ENCODE measurements around the gene BRPF3.
"Not testable (repeated sequence)": the region's sequence is repeated elsewhere in the genome, so short reads cannot be mapped to it uniquely, and the experiment has no call there.

Gene BRPF3

DNA sequence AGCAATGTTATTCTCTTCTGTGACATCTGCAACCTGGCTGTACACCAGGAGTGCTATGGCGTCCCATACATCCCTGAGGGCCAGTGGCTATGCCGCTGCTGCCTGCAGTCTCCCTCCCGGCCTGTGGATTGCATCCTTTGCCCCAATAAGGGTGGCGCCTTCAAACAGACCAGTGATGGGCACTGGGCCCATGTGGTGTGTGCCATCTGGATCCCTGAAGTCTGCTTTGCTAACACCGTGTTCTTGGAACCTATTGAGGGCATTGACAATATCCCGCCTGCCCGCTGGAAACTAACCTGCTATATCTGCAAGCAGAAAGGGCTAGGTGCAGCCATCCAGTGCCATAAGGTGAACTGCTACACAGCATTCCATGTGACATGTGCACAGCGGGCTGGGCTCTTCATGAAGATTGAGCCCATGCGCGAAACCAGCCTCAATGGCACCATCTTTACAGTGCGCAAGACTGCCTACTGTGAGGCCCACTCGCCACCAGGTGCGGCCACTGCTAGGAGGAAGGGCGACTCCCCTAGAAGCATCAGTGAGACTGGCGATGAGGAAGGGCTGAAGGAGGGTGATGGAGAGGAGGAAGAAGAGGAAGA lies 4.6 kb downstream of the BRPF3 start:
- DNase-seq, result no peak

DNA sequence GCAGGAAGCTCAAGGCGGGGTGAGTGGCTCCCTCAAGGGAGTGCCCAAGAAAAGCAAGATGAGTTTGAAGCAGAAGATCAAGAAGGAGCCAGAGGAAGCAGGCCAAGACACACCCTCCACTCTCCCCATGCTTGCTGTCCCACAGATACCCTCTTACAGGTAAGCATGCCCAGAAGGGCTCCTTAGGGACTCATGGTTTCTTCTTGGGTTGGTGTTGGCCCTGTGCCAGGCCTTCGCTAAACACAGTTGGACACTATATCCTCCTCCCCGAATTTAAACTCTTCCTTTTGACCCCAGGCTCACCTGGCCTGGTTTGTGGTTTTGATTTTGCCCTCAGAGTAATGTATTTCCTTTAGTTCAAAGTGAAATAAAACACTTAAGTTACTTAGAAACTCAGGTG lies 5.1 kb downstream of the BRPF3 start:
- DNase-seq, result no peak

- no peak for DNase-seq
Measured at GRCh38 chr6:36202101-36202500, 5.6 kb downstream of the BRPF3 start.

- peak; percentile 35 for DNase-seq
Measured at GRCh38 chr6:36204068-36204753, 7.7 kb downstream of the BRPF3 start.

DNA sequence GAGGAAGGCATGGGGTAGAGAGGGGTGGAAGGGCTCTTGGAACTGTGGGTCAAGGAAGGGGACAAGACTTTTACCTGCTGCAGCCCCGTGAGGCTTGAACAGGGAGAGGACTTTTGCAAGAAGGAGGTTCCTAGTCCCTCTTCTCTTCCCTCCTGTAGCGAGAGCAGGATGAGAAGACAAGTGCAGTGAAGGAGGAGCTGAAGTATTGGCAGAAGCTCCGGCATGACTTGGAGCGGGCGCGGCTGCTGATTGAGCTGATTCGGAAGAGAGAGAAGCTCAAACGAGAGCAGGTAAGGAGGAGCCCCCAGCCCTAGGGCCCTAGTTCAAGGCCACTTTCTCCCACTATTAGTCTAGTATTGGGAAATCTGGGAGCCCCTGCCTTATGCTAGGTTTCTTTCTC lies 10.6 kb downstream of the BRPF3 start:
- no peak for DNase-seq

GRCh38 chr6:36209606-36210005 lies 13.1 kb downstream of the BRPF3 start:
- no peak for DNase-seq

- DNase-seq, result no peak
Measured at GRCh38 chr6:36210182-36210581, 13.6 kb downstream of the BRPF3 start.

DNA sequence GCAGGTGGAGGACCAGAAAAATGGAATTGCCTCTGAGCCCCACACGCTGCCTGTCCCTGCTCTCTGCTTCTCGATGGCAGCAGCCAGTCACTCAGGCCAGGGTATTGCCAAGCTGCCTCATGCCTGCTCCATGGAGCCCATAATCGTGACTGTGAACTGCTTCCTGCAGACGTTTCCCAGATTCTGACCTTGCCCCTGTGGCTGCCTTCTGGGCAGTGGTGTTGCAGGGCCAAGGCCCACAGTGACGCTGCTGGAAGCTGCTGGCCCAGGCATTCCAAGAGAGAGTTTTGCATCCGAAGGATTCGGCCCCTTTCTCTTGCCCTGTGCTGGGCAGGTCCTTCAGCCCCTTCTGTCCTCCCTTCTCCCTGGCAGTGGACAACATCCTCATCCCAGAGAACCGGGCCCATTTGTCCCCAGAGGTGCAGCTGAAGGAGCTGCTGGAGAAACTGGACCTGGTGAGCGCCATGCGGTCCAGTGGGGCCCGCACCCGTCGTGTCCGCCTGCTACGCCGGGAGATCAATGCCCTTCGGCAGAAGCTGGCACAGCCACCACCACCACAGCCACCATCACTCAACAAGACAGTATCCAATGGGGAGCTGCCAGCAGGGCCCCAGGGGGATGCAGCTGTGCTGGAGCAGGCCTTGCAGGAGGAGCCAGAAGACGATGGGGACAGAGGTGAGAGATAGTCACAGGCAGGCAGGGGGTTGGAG lies 14.5 kb downstream of the BRPF3 start:
- no peak for DNase-seq

- DNase-seq, result no peak
Measured at GRCh38 chr6:36216559-36216958, 20.0 kb downstream of the BRPF3 start.

DNA sequence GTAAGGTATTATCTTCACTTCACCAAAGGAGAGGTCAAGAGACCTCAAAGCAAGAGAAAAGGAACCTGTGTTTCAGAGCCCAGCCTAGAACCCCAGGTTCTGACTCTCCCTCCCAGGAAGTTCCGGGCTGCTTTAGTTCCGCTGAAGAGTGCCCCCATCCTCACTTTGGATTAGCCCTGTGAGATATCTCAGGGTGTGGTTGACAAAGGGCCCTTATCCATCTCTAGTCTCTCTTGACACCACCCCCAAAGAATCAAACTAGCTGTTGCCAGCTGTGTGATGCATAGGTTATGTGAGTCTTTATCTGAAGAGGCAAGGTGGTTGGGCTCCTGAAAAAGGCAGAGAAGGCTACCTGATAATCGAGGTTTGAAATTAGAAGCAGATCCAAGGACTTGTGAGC lies 20.6 kb downstream of the BRPF3 start:
- DNase-seq, result no peak

- no peak for DNase-seq
Measured at GRCh38 chr6:36217946-36218345, 21.4 kb downstream of the BRPF3 start.

DNA sequence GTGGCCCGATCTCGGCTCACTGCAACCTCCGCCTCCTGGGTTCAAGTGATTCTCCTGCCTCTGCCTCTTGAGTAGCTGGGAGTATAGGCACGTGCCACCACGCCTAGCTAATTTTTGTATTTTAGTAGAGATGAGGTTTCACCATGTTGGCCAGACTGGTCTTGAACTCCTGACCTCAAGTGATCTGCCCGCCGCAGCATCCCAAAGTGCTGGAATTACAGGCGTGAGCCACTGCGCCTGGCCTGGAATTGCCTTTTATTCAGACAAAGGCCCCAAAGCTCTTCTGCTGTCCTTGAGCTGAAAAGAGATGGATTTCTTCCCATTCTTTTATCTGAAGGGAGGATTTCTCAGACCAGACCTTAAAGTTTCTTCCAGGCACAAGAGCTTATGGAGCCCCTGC lies 22.0 kb downstream of the BRPF3 start:
- DNase-seq, result not testable (repeated sequence)

GRCh38 chr6:36219081-36219480 lies 22.5 kb downstream of the BRPF3 start:
- DNase-seq, result no peak

GRCh38 chr6:36220226-36220625 lies 23.7 kb downstream of the BRPF3 start:
- DNase-seq, result no peak

GRCh38 chr6:36221674-36222073 lies 25.1 kb downstream of the BRPF3 start:
- DNase-seq, result no peak

DNA sequence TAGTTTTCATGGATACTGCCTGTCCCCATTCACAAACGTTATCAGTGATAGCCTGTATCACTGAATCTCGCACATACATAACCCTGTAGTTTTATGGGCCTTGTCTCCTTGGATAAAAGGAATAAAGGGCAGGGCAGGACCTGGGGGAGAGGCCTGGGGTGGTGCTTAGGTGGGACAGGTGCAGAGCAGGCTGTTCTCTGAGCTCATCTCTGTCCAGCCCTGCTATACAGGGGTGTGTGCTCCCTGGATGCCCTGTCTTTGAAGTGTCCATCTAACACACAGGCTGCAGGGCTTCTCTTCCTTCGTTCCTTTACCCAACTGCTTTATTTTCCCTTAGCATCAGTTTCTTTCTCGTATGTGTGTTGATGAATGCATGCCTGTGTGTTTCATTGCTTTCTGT lies 26.4 kb downstream of the BRPF3 start:
- no peak for DNase-seq

GRCh38 chr6:36223706-36224105 lies 27.2 kb downstream of the BRPF3 start:
- DNase-seq, result no peak

DNA sequence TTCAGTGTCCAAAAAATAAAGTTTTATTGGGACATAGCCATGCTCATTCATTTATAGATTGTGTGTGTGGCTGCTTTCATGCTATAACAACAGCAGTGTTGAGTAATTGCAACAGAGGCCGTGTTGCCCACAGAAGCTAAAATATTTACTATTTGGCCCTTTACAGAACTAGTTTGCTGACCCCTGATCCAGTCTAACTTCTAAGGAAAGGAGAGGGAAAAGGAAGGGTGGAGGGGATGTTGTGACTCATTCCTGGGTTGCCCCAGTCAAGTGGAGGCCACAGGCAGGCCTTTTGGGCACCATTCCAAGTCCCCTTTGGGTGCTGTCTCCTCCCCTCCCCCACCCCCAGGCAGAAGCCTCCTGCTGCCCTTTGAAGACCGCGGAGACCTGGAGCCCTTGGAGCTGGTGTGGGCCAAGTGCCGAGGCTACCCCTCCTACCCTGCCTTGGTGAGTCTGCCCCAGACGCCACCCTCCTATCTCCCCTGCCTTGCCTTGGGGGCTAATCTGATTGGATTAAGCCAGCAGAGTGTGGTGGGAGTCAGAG lies 28.4 kb downstream of the BRPF3 start:
- DNase-seq, result no peak

GRCh38 chr6:36226438-36227047 lies 30.0 kb downstream of the BRPF3 start:
- DNase-seq, result no peak

DNA sequence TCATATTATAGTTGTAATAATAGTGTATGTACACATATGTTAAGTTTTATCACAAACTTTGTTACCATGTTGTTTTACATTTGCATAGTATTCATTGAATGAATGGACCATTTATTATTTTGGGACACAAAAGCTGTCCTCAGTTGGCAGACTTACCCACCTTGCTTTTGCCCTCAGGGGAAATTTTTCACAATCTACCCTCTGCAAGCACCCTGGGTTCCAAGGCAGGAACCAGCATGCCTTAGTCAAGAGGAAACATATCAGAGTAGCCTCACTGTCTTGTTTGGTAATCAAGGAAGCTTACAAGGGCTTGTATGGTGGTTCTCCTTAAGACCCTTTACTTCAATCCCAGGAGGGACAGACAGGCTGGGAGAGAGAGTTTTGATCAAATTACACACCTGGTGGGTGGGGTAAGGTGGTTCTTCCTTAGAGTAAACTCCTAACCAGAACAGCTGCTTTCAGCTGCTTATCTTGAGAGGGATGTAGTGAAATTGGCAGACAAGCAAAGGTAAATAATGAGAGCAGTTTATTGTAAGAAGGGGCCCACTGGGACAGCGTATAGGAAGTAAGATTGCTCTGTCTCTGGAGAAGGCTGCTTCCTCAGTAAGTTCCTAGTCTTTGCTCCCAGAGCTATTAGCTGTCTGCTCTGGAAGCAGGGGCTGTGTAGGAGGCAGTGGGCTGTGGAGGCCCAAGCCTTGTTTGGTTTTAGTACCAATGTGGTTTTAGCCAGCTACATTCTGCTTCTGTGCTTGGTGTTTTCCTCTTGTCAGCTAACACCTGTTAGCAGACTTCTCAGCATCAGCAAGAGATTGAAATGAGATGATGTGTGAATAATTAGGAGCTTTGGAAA lies 31.1 kb downstream of the BRPF3 start:
- DNase-seq, result no peak

DNA sequence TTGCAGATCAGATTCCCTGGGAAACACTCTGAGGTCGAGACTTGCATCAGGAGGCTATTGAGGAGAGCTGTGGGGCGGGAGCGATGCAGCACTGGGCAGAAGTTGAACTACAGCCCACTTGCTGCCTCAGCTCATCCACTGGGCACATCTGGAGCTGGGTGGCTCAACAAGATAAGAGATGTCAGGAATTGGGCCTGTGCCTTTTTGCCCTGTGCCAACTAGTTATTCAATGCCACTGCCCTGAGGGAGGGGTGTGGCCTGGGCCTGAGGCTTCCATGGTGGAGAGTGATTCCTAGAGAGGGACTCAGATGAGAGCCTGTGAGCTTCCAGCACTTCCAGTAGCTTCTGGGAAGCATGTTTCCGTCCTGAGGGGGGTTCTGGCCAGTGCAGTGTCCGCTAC lies 32.7 kb downstream of the BRPF3 start:
- no peak for DNase-seq

DNA sequence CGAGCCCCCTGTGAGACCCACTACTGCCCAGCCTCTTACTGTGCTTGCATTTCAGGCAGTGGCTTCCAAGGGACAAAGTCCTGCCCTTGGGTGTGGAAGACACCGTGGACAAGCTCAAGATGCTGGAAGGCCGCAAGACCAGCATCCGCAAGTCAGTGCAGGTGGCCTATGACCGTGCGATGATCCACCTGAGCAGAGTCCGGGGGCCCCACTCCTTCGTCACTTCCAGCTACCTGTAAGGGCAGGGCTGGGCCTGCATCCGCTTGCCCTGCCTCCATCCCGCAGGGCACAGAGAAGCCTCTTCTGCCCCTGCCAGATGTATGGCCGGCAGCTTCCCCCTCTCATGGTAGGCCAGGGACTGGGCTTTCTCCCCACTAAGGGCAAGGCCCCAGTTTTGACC lies 33.8 kb downstream of the BRPF3 start:
- DNase-seq, result no peak

DNA sequence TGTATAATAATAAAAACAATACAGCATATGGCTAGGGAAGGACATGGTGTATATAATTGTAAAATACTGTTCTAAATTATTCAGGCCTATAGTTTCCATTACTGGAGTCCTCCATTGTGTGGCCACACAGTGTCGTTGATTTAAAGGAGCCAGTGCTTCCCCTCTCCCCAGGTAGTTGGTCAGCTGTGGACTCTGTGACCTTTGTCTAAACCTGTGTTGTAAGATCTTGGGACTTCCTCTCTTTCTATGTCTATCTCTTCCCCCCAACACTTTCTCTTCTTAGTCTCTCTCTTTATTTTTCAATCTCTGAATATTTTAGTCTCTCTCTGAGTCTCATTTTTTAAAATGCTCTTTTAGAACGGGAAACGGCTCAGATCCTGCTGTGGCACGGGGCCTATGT lies 35.6 kb downstream of the BRPF3 start:
- no peak for DNase-seq

Data from effector CD4-positive, alpha-beta T cell (primary cell).